GM19193 (cell line): Measurements from ENCODE around the gene SPO11.
A peak's percentile ranks its signal among the peaks of the same experiment; 100 is the strongest.

Source experiments
- POLR2A ChIP-seq: IDR thresholded peaks from 4 replicates; pipeline ENCODE4 v1.6.1; 2011; ENCODE audit not compliant: insufficient read depth, insufficient read length; ENCODE audit errors: extremely low read depth

Gene SPO11

GRCh38 chr20:57379263-57379647, 49.7 kb downstream of the SPO11 start:
- no peak for TF ChIP-seq POLR2A

DNA sequence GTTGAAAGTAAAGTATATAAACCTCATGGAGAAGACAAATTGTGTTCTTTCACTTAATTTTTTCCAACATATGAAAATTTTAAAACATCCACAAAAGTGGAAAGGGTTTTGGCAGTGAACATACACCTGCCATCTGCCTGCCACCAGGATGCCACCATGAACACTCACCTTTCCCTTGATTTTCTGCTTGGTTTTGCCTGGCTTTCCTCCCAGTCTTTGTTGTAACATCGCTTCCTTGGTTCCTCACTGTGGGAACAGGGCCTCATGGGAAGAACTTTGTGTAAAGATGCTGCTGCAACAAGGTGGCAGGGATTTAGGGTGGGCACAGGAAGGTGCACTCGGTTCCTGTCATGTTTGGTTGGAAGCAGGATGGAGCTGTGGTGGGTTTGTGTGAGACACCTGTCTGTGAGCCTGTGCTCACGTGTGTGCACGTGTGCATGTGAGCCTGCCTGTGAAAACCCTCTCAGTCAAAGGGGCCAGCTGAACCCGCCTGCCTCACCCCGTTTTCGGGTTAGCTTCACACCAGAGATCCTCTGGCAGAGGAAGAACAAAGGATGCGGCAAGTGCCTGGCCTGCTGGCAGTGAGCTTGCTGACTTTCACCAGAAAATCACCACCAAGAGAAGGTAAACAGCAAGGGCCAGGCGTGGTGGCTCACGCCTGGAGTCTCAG, 50.6 kb downstream of the SPO11 start:
- no peak for TF ChIP-seq POLR2A

GRCh38 chr20:57381596-57382503, 52.2 kb downstream of the SPO11 start:
- TF ChIP-seq POLR2A, result no peak

GRCh38 chr20:57382516-57382915, 52.9 kb downstream of the SPO11 start:
- no peak for TF ChIP-seq POLR2A

DNA sequence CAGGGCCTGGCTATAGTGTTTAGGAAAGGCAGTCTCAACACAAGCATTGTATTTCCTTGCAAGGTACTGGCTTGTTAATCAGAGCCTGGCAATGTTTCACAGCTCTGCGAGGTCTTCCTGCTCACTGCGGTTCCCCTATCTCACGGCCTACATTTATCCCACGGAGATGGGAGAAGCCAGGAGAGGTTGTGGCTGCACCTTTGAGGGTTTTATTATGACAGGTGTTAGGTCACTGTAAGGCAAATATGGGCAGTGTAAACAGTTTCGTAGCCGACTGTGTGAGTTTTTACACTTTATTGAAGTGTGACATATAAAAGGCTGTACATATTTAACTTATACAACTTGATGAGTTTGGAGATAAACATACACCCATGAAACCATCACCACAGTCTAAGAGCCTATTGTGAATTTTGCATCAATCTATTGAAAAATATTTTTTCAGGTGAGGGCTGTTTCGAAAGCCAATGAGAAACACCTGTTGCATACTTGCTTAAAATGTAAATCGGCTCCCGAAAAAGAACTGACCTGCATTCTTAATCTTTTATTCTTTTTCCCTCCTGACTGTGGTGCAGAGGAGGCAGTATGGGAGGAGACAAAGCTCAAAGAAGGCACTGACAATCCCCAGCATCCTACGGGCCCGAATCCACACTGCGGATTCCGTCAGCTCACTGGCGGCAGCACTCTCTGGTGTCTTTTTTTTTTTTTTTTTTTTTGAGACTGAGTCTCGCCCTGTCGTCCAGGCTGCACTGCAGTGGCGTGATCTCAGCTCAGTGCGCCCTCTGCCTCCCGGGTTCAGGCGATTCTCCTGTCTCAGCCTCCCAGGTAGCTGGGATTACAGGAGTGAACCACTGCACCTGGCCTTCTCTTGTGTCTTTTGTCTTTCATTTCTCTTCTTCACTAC, 54.1 kb downstream of the SPO11 start:
- no peak for TF ChIP-seq POLR2A

- TF ChIP-seq POLR2A, result no peak
These were observed 54.9 kb downstream of the SPO11 start for GRCh38 chr20:57384486-57384885.

DNA sequence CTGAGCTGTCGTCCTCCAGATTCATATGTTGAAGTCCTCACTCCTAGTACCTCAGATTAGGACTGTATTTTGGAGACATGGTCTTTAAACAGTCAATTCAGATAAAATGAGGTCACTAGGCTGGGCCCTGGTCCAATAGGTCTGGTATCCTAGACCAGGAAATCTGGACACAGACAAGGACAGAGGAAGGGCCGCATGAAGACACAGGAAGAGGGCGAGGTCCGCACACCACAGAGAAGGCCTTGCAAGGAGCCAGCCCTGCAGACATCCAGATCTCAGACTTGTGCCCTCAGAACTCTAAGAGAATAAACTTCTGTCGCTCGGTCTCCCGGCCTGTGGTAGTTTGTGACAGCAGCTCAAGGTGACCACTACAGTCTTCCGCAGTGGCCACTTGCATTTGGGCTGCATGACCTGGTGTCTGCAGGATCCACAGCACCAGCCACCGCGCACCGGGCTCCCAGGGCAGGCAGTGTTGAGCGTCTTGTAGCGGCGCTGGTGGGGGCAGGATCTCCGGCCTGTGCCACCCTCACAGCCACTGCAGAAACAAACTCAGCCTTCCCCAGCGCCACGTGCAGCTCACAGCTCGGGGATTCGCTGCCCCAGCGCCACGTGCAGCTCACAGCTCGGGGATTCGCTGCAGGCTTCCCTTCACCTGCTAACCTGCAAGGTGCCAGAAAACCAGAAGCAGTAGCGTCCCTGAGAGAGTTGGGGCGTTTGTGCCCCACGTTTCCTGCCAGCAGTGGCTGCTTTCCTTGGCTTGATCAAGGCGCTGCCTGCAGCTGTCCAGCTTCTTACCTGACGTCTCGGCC, 55.6 kb downstream of the SPO11 start:
- no peak for TF ChIP-seq POLR2A

DNA sequence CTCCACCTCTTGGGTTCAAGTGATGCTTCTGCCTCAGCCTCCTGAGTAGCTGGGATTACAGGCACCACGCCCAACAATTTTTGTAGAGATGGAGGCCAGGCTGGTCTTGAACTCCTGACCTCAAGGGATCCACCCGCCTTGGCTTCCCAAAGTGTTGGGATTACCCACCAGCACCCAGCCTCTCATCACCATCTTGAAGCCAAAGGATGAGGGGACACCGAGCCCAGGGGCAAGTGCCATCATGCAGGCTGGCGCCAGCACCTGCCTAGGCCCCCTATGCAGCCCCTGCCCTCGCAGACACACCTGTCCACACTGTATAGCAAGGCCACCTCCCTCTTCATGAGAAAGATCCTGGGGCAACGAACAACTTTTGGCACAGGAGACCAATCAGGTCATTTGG, 56.3 kb downstream of the SPO11 start:
- no peak for TF ChIP-seq POLR2A

GRCh38 chr20:57386762-57387161, 57.2 kb downstream of the SPO11 start:
- TF ChIP-seq POLR2A, result no peak

DNA sequence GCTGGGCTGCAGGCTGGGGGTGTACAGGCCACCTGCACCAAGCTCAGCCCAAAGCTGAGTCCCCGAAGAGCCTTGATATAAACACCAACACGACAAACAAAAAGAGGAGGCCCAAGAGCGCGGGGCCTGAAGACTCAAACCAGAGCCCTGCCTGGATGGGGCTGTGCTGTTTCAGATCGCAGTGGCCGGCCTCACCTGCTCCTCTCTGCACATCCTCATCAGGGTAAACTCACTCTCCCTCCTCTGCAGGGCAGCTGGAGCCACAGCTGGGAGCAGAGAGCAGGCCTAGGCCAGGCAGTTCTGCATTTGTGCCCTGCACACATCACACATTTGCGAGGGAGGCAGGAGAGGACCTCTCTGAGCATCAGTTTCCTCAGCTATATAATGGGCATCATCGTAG, 57.9 kb downstream of the SPO11 start:
- TF ChIP-seq POLR2A, result no peak

- TF ChIP-seq POLR2A, result no peak
These were observed 58.4 kb downstream of the SPO11 start for GRCh38 chr20:57387945-57388371.

GRCh38 chr20:57388953-57389694, 59.5 kb downstream of the SPO11 start:
- no peak for TF ChIP-seq POLR2A

DNA sequence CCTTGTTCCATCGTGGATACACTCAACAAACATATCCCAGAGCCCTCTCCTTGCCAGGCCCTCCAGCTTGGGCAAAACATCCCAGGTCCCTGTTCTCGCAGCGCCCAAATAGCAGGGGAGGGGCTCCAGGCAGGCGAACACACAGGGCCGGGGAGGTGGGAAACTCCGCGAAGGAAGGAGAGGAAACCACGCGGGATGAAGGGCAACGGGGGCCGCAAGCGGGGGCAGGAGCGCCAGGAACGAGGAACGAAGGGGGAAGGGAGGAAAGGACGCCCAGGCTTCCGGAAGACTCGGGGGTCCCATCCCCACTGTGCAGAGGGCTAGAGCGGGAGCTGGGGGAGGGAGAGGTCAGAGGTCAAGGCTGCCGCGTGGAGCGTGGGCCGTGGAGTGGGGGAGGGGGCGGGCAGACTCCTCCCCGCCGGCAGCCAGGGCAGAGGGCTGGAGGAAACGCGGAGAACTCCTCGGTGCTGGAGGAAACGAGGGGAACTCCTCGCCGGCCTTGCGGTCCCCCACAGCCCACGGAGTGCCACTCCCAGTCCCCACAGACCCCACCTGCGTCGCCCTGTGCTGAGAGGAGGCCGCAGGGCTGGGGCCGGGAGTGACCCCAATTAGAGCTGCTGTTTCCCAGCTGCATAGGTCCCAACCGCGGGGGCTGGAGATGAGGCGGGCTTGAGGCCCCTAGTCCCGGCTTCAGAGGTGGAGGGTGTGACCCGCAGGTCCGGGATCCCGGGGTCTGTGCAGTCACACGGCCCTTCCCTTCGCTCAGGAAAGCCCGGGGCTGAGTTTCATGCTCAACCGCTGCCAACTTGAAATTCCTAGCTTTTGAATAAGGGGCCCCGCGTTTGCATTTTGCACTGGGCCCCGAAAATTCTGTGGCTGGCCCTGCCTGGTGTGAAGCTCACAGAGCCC, 60.3 kb downstream of the SPO11 start:
- TF ChIP-seq POLR2A, result peak; percentile 51
